Occipital lobe (tissue), 2 donors: ENCODE results near the gene RPUSD1. TPM values are rescaled to one million over a fixed set of nuclear protein-coding genes. Genes with fewer than 3 reads are reported as not detected.
A peak's percentile ranks its signal among the peaks of the same experiment; 100 is the strongest.
"Not testable (repeated sequence)": the region's sequence is repeated elsewhere in the genome, so short reads cannot be mapped to it uniquely, and the experiment has no call there.

Experiments used
- DNase-seq: peaks from one replicate; lab custom pipeline; 2025; lab: John Stamatoyannopoulos, UW
- total RNA-seq: library from RNA; depleted of rRNA; stranded (reverse); fragments of >200 nt; gene quantifications from one replicate; pipeline ENCODE4 v1.2.3, GENCODE V29; 2014

RPUSD1 gene
- 11.2 TPM for total RNA-seq

GRCh38 chr16:787978-788398, at the start of gene RPUSD1:
RPUSD1 (minus strand) TSS chr16:788381; CDS start chr16:787737, 644 bp downstream.
- peak; percentile 29 for DNase-seq

DNA sequence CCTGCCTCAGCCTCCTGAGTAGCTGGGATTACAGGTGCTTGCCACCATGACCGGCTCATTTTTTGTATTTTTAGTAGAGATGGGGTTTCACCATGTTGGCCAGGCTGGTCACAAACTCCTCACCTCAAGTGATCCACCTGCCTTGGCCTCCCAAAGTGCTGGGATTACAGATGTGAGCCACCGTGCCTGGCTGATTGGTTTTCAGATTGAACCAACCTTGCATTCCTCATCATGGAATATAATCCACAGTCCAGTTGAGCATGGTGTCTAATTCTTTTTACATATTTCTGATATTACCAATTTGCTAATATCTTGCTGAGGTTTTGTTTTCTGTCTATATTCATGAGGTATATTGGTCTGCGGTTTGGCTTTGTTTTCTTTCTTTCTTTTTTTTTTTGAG, 48.6 kb upstream of the RPUSD1 start:
- not testable (repeated sequence) for DNase-seq

DNA sequence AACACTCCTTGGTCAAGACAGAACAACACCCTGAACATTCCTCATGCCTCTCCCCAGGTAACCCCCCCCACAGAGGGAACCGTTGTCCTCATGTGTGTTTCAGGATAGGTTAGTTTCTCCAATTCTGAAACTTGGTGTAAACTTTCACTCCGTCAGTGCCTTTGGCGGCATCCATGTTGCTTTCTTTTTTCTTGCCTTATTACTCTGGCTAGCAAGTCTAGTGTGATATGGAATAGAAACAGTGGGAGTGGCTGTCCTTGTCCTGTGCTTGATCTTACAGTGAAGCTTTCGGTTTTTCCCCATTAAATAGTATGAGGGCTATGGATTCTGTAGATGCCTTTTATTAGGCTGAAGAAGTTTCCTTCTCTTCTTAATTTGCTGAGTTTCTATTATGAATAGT, 48.0 kb upstream of the RPUSD1 start:
- no peak for DNase-seq

GRCh38 chr16:835373-835772, 47.2 kb upstream of the RPUSD1 start:
- DNase-seq, result no peak

DNA sequence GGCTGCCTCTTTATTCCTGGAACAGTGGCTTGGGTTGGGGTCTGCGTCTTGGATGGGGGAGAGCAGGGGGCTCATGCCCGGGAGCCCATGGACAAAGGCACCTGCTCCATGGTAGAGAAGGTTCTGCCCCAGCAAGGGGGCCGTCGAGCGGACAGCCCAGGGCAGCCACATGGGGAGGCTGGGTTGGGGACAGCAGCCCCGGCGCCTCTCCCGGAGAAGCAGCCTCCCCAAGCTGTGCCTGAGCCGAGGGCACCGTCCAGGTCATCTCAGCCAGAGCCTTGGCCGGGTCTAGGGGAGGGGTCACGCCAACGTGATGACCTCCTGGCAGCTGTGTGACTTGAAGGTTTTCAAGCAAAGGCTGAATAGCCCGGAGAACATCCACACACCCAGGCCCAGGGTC, 45.2 kb upstream of the RPUSD1 start:
- no peak for DNase-seq

DNA sequence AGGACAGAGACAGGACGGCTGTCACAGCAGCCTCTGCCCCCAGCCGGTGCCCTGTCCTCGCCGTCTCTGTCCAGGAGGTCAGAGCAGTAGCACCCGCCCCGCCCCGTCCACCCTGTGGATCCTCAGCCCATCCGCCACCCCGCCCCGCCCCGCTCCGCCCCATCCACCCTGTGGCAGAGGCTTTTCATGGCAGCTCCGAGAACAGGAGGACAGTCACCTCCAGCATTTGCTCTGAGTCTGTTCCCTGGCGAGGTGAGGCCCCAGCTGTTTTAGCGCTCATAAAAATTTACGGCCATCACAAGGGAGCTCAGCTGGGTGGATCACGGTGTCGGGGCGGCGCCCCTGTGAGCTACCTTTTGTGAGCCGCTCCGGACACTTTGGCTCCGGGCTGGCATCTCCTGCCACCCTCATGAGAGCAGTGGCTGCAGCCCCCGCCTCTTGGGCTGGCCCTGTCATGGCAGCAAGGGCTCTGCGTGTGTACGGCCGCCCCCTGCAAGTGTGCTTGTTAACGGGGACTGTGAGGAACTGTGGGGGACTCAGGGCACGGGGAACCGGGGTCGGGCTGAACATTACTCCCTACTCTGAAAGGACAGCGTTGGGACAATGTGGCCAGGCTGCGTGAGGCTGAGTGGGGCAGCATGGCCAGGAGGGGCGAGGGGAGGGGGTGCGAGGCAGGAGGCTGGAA, 44.6 kb upstream of the RPUSD1 start:
- DNase-seq, result no peak

GRCh38 chr16:831571-832413, 43.6 kb upstream of the RPUSD1 start:
- DNase-seq, result no peak

DNA sequence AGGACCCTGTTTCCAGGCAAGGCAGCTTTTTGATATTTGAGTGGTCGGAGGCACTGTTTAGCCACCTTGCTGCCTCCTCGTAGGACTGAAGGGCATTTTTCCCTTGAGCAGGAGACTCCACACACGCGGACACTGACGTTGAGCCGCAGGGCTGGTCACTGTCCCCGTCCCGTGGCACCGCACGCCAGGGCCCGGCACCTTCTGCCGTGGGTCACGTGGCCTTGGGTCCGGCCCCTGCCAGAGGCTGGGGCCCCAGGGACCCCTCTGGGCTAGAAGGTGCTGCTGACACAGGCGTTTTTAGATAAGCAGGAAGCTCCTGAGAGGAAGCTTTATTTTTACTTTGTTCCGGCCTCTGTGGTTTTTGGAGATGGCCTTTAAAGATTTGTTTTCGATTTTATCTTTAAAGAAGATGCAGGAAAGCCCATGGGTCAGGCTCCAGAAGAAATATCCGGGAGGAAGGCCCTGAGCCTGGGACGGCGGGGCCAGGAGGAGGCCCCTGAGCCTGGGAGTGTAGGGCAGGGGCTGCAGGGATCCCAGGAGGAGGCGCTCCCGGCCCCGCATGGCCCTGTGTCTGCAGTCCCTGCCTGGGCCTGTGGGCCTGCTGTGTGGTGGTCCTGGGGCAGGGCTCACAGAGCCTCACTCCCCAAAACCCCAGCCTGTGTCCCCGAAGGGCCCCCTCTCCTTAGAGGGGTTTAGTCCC, 42.8 kb upstream of the RPUSD1 start:
- DNase-seq, result no peak

DNA sequence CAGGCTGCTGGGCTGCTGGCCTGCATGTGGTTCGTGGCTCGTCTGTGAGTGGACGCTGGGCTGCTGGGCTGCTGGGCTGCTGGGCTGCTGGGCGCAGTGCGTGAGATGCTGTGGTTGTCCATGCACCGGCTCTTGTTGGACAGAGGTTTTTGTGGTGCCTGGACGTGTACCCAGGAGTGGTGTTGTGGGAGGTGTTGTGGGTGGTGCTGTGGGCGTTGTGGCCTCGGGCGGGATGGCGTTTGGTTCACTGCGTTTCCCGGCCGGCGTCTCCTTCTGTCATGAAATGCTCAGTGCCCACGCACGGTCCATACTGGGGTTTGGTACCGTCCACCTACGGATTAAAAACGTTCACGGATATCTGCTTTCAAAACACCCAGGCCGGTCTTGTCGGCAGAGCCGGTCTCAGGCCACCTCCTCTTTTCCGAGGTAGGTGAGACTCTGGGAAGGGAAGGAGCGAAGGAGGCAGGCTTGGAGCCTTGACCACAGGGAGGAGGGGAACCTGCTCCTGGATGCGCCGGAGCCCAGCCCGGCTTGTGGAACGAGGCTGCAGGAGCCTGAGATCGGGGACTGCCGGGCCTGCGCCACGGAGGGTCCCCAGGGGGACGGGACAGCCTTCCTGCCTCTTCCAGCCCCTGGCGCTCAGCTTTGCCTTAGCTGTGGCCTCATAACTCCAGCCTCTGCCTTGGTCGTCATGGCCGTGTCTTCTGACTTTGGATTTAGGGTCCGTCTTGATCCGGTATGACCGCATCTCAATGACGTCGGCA, 42.1 kb upstream of the RPUSD1 start:
- no peak for DNase-seq

DNA sequence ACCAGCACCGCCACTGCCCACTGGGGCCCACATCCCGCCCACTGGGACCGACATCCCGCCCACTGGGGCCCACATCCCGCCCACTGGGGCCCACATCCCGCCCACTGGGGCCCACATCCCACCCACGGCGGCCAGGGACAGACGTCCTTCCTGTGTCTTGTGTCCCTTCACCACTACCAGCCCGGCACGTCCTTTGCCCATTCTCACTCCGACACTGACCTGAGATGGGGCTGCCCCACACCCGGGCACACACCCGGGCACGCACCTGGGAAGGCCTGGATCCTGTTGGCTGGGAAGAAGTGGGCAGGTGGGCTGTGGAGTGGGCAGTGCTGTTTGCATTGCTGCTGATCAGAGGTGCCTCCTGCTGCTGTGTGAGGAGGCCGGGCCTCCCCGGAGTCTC, 40.7 kb upstream of the RPUSD1 start:
- no peak for DNase-seq

GRCh38 chr16:827513-827912, 39.3 kb upstream of the RPUSD1 start:
- no peak for DNase-seq

- no peak for DNase-seq
These were observed 37.3 kb upstream of the RPUSD1 start for GRCh38 chr16:825341-826061.

DNA sequence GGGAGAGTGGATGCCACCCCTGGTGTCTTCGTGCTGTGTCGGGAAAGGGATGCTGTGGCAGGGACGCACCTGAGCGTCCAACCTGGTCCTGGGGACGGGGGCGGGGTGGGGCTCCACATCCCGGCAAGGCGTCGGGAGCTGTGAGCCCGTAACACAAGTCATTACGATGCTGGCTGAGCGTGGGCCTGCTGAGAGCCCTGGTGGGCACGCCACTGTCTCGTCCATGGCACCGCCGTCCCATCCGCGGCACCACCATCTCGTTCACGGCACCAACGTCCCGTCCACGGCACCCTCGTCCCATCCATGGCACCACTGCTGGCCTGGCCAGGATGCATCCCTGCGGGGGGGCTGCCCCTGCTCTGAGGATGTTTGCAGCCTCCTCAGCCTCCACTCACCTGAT, 36.4 kb upstream of the RPUSD1 start:
- DNase-seq, result no peak

- DNase-seq, result no peak
These were observed 36.0 kb upstream of the RPUSD1 start for GRCh38 chr16:824194-824593.

- no peak for DNase-seq
These were observed 34.7 kb upstream of the RPUSD1 start for GRCh38 chr16:822909-823297.

DNA sequence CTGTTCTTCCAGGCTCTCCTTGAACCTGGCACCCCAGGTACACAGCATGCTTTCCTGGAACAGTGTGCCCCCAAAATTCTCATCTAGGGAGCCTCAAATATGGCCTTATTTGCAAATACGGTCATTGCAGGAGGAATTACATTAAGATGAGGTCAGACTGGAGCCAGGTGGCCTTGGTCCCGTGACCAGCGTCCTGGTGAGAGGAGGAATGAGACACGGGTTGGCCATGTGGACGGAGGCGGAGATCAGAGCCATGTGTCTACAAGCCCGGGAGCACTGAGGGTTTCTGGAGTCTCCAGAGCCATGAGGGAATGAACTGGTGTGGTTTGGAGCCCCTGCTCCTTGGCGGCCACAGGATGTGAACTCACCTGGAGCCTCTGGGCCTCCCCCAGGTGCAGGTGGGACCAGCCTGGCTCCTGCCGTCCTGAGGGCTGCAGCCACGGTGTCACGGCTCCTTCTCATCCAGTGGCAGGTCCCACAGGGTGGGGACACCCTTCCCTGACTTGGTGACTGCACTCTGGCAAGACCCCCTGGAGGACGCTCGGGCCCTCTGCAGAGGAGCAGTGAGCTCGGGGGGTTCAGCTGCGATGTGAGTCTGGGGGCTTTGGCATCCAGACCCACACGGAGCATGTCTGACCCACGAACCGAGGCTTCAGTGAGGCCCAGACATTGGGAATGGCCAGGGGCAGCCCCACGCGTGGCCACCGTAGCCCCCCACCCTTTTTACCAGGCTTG, 34.2 kb upstream of the RPUSD1 start:
- no peak for DNase-seq

- no peak for DNase-seq
These were observed 33.6 kb upstream of the RPUSD1 start for GRCh38 chr16:821751-822150.

GRCh38 chr16:820748-821147, 32.6 kb upstream of the RPUSD1 start:
- no peak for DNase-seq

- not testable (repeated sequence) for DNase-seq
These were observed 31.8 kb upstream of the RPUSD1 start for GRCh38 chr16:820044-820408.

DNA sequence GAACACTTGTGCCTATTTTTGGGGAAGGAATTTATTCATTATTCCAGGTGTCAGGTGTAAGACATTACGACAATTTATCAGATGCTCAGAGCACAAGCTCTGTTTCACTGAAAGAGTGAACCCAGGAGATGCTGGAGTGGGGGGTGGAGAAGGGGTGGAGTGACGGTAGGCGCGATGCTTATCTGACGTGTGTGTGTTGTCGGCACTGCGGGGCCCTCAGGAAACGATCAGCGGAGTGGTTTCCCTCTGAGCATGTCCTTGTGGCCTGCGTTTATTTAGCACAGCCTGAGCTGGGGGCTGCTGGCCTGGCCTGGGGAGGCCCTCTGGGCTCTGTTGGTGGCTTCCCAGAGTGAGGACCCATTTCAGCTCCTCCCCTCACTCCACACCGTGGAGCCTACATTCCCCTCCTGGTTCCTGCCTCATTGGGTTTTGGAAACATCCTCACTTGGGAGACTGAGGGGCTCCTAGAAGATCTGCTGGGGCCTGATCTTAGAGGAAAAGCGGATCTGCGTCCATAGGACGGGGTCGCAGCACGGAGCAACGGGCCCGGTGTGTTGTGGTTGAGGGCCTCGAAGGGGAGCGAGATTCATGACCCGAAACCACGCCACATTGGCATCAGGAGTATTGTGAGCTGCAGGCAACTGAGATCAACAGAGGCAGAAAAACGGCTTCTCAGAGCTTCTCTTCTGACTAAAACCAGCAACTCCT, 31.3 kb upstream of the RPUSD1 start:
- DNase-seq, result no peak
